A549 (cell line): Measurements from ENCODE around the gene SYNGR4. TPM values are rescaled to one million over a fixed set of nuclear protein-coding genes. Genes with fewer than 3 reads are reported as not detected.
"Not testable (repeated sequence)": the region's sequence is repeated elsewhere in the genome, so short reads cannot be mapped to it uniquely, and the experiment has no call there.

Source experiments
- ATAC-seq, 2 experiments: fragments of 200-7000 bp in 1 of 2; fragments of >200 bp in 1 of 2; cut with Nextera tagmentation in 1 of 2; cut with Tn5 transposase in 1 of 2; 3 replicates each; pipeline versions ENCODE4 v1.8.0 to v1.9.1; 2018 to 2020; ENCODE audit warnings: mild to moderate bottlenecking in 1 of 2, moderate library complexity in 1 of 2
- CTCF ChIA-PET: fragments of 300-600 bp; sonication (Branson Sonifier 250); formaldehyde crosslinking; extraction: SDS; loops from one replicate; lab custom pipeline; 2021; ENCODE audit warnings: antibody characterized with exemption, inconsistent platforms; lab: Yijun Ruan, JAX
- POLR2A ChIA-PET: fragments of 350-600 bp; formaldehyde crosslinking; extraction: SDS; loops from one replicate; lab custom pipeline; 2021; ENCODE audit warnings: antibody characterized with exemption, inconsistent platforms; lab: Yijun Ruan, JAX
- DNase-seq, 2 experiments: peaks; one replicate each; pipeline versions ENCODE4 v3.0.0 to v3.0.0-alpha.2; 2011 to 2016; ENCODE audit warnings: low read depth in 1 of 2, low spot score in 1 of 2
- FAIRE-seq: peaks from 2 replicates; lab custom pipeline; 2011; peaks lifted over from hg19 to GRCh38; lab: Jason Lieb, UNC
- H3K27ac ChIP-seq, 2 experiments: fragments of >200 bp; sonication (Bioruptor Twin); formaldehyde crosslinking; 3 replicates each; pipeline ENCODE4 v1.5.1; 2016 to 2017
- H3K4me1 ChIP-seq: fragments of >200 bp; sonication (Bioruptor Twin); formaldehyde crosslinking; 3 replicates; pipeline ENCODE4 v1.6.1; 2016
- H3K4me2 ChIP-seq: fragments of >200 bp; sonication (Bioruptor Twin); formaldehyde crosslinking; 3 replicates; pipeline ENCODE4 v1.6.1; 2016
- H3K4me3 ChIP-seq: fragments of >200 bp; sonication (Bioruptor Twin); formaldehyde crosslinking; 3 replicates; pipeline ENCODE4 v1.5.1; 2016
- H3K9me3 ChIP-seq: fragments of >200 bp; sonication (Bioruptor Twin); formaldehyde crosslinking; 3 replicates; pipeline ENCODE4 v1.6.1; 2016
- CBX8 ChIP-seq: fragments of 200-600 bp; sonication (generic); IDR thresholded peaks from 2 replicates; pipeline ENCODE4 v1.6.1; 2016
- CTCF ChIP-seq: fragments of >200 bp; sonication (Bioruptor Twin); formaldehyde crosslinking; IDR thresholded peaks from 3 replicates; pipeline ENCODE4 v1.5.1; 2016
- FOSL2 ChIP-seq, 2 experiments: fragments of 450-650 bp in 1 of 2; fragments of >200 bp in 1 of 2; sonication (Bioruptor Twin) in 1 of 2; formaldehyde crosslinking; IDR thresholded peaks; 2 replicates each; pipeline versions ENCODE4 v1.5.0 to v1.6.1; 2016 to 2020; ENCODE audit warnings: mild to moderate bottlenecking in 1 of 2, moderate library complexity in 1 of 2
- HDAC2 ChIP-seq: fragments of 200-600 bp; sonication (generic); IDR thresholded peaks from 2 replicates; pipeline ENCODE4 v1.6.1; 2016
- HES2 ChIP-seq: fragments of >200 bp; sonication (Bioruptor Twin); formaldehyde crosslinking; IDR thresholded peaks from 2 replicates; pipeline ENCODE4 v1.6.1; 2016
- HOXB13 ChIP-seq: fragments of 250-450 bp; sonication (Bioruptor Pico); IDR thresholded peaks from 2 replicates; pipeline ENCODE4 v1.5.0; 2020; ENCODE audit warnings: low read depth, mild to moderate bottlenecking, moderate library complexity
- KDM5A ChIP-seq: fragments of 200-600 bp; sonication (generic); IDR thresholded peaks from 2 replicates; pipeline ENCODE4 v1.6.1; 2016; ENCODE audit warnings: antibody characterized with exemption, mild to moderate bottlenecking
- MAFK ChIP-seq: fragments of 450-650 bp; IDR thresholded peaks from 2 replicates; pipeline ENCODE4 v1.6.1; 2014; ENCODE audit not compliant: partially characterized antibody
- MYC ChIP-seq: IDR thresholded peaks from 2 replicates; pipeline ENCODE4 v1.6.1; 2012; ENCODE audit warnings: mild to moderate bottlenecking, inconsistent platforms, low read length, improper control_type of control experiment, borderline replicate concordance
- RCOR1 ChIP-seq: fragments of 150-350 bp; IDR thresholded peaks from 2 replicates; pipeline ENCODE4 v1.6.1; 2014; ENCODE audit warnings: antibody characterized with exemption, low read length, low read depth
- RNF2 ChIP-seq: fragments of 200-600 bp; sonication (generic); IDR thresholded peaks from 2 replicates; pipeline ENCODE4 v1.6.1; 2016; ENCODE audit warnings: low read depth, mild to moderate bottlenecking, antibody characterized with exemption, moderate library complexity, borderline replicate concordance
- SMC3 ChIP-seq: fragments of >200 bp; sonication (Bioruptor Twin); formaldehyde crosslinking; IDR thresholded peaks from 3 replicates; pipeline ENCODE4 v1.6.1; 2018; ENCODE audit warnings: inconsistent platforms
- ZC3H11A ChIP-seq: fragments of 450-650 bp; IDR thresholded peaks from 2 replicates; pipeline ENCODE4 v1.6.1; 2014; ENCODE audit warnings: antibody characterized with exemption, mild to moderate bottlenecking
- ZFP36 ChIP-seq: fragments of 450-650 bp; IDR thresholded peaks from 2 replicates; pipeline ENCODE4 v1.6.1; 2014; ENCODE audit warnings: borderline replicate concordance; ENCODE audit not compliant: partially characterized antibody
- ZSCAN20 ChIP-seq: fragments of 250-450 bp; sonication (Bioruptor Pico); IDR thresholded peaks from 2 replicates; pipeline ENCODE4 v1.8.0; 2022; ENCODE audit warnings: mild to moderate bottlenecking, moderate library complexity
- whole genome bisulfite sequencing: methylation state at CpG from one replicate; pipeline ENCODE4 v1.1.6; 2017; ENCODE audit errors: missing lambda C conversion rate; 5-methylcytosine and 5-hydroxymethylcytosine counted together
- polyA plus RNA-seq, 4 experiments: library from polyadenylated mRNA; depleted of rRNA in 3 of 4; stranded (reverse); fragments of >200 nt; fragmentation: RNase III in 1 of 4; extraction: RNeasy Plus Mini Kit Qiagen cat#74134 plus additional on column Dnase treatment in 1 of 4; gene quantifications; 2 replicates in 3 of 4; 3 replicates in 1 of 4; pipeline ENCODE4 v1.2.3, GENCODE V29; 2011 to 2017
- TF ChIP-seq, protein P1 (sequence below): IDR thresholded peaks from 2 replicates; pipeline ENCODE4 v1.6.1; 2012; ENCODE audit warnings: low read depth, borderline replicate concordance
- TF ChIP-seq, protein P2 (sequence below): fragments of >200 bp; sonication (Bioruptor Twin); formaldehyde crosslinking; IDR thresholded peaks from 3 replicates; pipeline ENCODE4 v1.6.1; 2016
- TF ChIP-seq, protein P3 (sequence below): fragments of 250-450 bp; sonication (Bioruptor Pico); IDR thresholded peaks from 2 replicates; pipeline ENCODE4 v1.5.0; 2021; ENCODE audit warnings: mild to moderate bottlenecking, moderate library complexity, borderline replicate concordance
- TF ChIP-seq, protein P4 (sequence below): IDR thresholded peaks from 2 replicates; pipeline ENCODE4 v1.6.1; 2012

SYNGR4 gene
- polyA plus RNA-seq, 2 of the 4 experiments (the other 2 are of a cell fraction): 2.3 to 4.4 TPM

- FAIRE-seq (no peak), DNase-seq (no peak), ATAC-seq (no peak)
- ChIA-PET CTCF (interaction anchor here (0.6 to 6.7 kb wide), 10 partner anchors 9 to 619 kb away, joined by 3 to 54 read pairs (median 4); partner anchors contain the start of gene KDELR1), POLR2A (no interaction called here)
- 86% methylated on average over 7 of the region's 7 CpGs for WGBS
- H3K4me2 ChIP-seq: no peak overlapping the region
- peaks cover 23% of the 10 kb centered on the region for H3K4me1 ChIP-seq
- H3K4me3 ChIP-seq: no peak overlapping the region
- TF ChIP-seq HDAC2 (no peak), FOSL2 (IDR thresholded peaks at IDR 0.05) (no peak), FOSL2 (CRISPR knock-in tag; IDR thresholded peaks at IDR 0.05) (no peak), HES2 (no peak), KDM5A (no peak), ZFP36 (no peak), SMC3 (no peak), CTCF (no peak), RCOR1 (no peak), CBX8 (no peak), ZC3H11A (no peak), MYC (no peak), ZSCAN20 (CRISPR knock-in tag) (no peak), HOXB13 (no peak), RNF2 (no peak)
- TF ChIP-seq, protein P1, sequence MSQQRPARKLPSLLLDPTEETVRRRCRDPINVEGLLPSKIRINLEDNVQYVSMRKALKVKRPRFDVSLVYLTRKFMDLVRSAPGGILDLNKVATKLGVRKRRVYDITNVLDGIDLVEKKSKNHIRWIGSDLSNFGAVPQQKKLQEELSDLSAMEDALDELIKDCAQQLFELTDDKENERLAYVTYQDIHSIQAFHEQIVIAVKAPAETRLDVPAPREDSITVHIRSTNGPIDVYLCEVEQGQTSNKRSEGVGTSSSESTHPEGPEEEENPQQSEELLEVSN: no peak
- TF ChIP-seq, protein P2, sequence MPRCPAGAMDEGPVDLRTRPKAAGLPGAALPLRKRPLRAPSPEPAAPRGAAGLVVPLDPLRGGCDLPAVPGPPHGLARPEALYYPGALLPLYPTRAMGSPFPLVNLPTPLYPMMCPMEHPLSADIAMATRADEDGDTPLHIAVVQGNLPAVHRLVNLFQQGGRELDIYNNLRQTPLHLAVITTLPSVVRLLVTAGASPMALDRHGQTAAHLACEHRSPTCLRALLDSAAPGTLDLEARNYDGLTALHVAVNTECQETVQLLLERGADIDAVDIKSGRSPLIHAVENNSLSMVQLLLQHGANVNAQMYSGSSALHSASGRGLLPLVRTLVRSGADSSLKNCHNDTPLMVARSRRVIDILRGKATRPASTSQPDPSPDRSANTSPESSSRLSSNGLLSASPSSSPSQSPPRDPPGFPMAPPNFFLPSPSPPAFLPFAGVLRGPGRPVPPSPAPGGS: no peak
- TF ChIP-seq, protein P3, sequence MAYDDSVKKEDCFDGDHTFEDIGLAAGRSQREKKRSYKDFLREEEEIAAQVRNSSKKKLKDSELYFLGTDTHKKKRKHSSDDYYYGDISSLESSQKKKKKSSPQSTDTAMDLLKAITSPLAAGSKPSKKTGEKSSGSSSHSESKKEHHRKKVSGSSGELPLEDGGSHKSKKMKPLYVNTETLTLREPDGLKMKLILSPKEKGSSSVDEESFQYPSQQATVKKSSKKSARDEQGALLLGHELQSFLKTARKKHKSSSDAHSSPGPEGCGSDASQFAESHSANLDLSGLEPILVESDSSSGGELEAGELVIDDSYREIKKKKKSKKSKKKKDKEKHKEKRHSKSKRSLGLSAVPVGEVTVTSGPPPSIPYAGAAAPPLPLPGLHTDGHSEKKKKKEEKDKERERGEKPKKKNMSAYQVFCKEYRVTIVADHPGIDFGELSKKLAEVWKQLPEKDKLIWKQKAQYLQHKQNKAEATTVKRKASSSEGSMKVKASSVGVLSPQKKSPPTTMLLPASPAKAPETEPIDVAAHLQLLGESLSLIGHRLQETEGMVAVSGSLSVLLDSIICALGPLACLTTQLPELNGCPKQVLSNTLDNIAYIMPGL: no peak
- H3K27ac ChIP-seq: peak overlapping the region in 1 of 2 experiments; percentile 81; a peak in 3 of 6 replicates
- no peaks in the 10 kb centered on the region for H3K9me3 ChIP-seq
Measured at GRCh38 chr19:48371367-48371766, 7.2 kb downstream of the SYNGR4 start.

GRCh38 chr19:48371771-48372170 lies 7.6 kb downstream of the SYNGR4 start:
- CTCF ChIA-PET: interaction anchor here (0.6 to 6.7 kb wide), 8 partner anchors 8 to 217 kb away, joined by 3 to 54 read pairs (median 4); partner anchors contain the start of genes KDELR1, SYNGR4 and TMEM143
- not testable (repeated sequence) for DNase-seq, H3K4me3 ChIP-seq, FAIRE-seq, ATAC-seq, H3K4me2 ChIP-seq, H3K9me3 ChIP-seq
- POLR2A ChIA-PET: interaction anchor here (2.0 kb wide), 1 partner anchor 19 kb away, joined by 10 read pairs; the partner anchor contains the start of gene KDELR1
- Histone ChIP-seq H3K4me1 (peaks cover 23% of the 10 kb centered on the region), H3K27ac (peak overlapping the region; percentile 64 to 81; a peak in 4 of 6 replicates)
- WGBS: 88% methylated on average over 5 of the region's 5 CpGs

- WGBS: 16% methylated on average over 4 of the region's 4 CpGs
- TF ChIP-seq, protein P4, sequence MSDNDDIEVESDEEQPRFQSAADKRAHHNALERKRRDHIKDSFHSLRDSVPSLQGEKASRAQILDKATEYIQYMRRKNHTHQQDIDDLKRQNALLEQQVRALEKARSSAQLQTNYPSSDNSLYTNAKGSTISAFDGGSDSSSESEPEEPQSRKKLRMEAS: no peak
- TF ChIP-seq MAFK: peak; percentile 13
- no peaks in the 10 kb centered on the region for H3K9me3 ChIP-seq
- FAIRE-seq: peak; percentile 81
- H3K4me2 ChIP-seq: peak overlapping the region; percentile 63
- H3K4me1 ChIP-seq: peaks cover 23% of the 10 kb centered on the region
- H3K4me3 ChIP-seq: no peak overlapping the region
- ChIA-PET CTCF (interaction anchor here (0.6 to 6.7 kb wide), 9 partner anchors 9 to 160 kb away, joined by 3 to 54 read pairs (median 4); partner anchors contain the start of genes KDELR1, SYNGR4 and TMEM143), POLR2A (interaction anchor here (1.7 to 2.0 kb wide), 2 partner anchors 9 to 18 kb away, joined by 10 read pairs; partner anchors contain the start of genes KDELR1, SYNGR4 and TMEM143)
- peak; percentile 17 to 51; a peak in 3 of 6 replicates for ATAC-seq
- H3K27ac ChIP-seq: peak overlapping the region; percentile 64 to 81
- peak in 1 of 2 experiments; percentile 68 for DNase-seq
Measured at GRCh38 chr19:48372904-48373303, 8.7 kb downstream of the SYNGR4 start.
